Adrenal gland (tissue), 5 donors: ENCODE data around the gene AGK.

Source experiments
- POLR2A ChIP-seq, 2 donors: fragments of 450-650 bp; IDR thresholded peaks; one replicate each; pipeline ENCODE4 v1.6.1; 2017; ENCODE audit warnings: antibody characterized with exemption in 2 of 2, mild to moderate bottlenecking in 2 of 2, moderate library complexity in 1 of 2
- TF ChIP-seq, protein P1 (sequence below), 6 experiments: fragments of 450-650 bp in 4 of 6; fragments of 200-600 bp in 2 of 6; sonication (generic) in 1 of 6; IDR thresholded peaks; 1 replicate in 5 of 6; 2 replicates in 1 of 6; pipeline versions ENCODE4 v1.5.1 to v1.8.0; 2016 to 2021; ENCODE audit warnings: antibody characterized with exemption in 6 of 6, mild to moderate bottlenecking in 2 of 6, moderate library complexity in 1 of 6
- donor health status: DM: no; HTN: no; CAD: no.

DNA sequence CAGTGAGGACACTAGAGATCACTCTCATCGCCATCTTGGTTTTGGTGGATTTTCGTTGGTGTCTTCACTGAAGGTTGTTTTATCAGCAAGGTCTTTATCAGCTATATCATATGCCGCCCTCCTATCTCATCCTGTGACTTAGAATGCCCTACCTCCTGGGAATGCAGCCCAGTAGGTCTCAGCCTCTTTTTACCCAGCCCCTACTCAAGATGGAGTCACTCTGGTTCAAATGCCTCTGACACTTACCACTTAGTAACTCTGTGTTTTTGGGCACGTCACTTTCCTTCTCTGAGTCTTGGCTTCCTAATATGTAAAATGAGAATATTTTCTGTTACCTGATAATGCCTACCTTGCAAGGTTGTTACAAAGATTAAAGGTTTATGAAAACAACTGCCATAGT is 37.7 kb downstream of the AGK start:
- TF ChIP-seq, protein P1, sequence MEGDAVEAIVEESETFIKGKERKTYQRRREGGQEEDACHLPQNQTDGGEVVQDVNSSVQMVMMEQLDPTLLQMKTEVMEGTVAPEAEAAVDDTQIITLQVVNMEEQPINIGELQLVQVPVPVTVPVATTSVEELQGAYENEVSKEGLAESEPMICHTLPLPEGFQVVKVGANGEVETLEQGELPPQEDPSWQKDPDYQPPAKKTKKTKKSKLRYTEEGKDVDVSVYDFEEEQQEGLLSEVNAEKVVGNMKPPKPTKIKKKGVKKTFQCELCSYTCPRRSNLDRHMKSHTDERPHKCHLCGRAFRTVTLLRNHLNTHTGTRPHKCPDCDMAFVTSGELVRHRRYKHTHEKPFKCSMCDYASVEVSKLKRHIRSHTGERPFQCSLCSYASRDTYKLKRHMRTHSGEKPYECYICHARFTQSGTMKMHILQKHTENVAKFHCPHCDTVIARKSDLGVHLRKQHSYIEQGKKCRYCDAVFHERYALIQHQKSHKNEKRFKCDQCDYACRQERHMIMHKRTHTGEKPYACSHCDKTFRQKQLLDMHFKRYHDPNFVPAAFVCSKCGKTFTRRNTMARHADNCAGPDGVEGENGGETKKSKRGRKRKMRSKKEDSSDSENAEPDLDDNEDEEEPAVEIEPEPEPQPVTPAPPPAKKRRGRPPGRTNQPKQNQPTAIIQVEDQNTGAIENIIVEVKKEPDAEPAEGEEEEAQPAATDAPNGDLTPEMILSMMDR (IDR thresholded peaks at IDR 0.05), result no peak
- no peak for TF ChIP-seq POLR2A (IDR thresholded peaks at IDR 0.05)
